Panc1 (cell line): Measurements from ENCODE around the gene MND1.

Experiments used
- POLR2AphosphoS5 ChIP-seq: IDR thresholded peaks from 2 replicates; pipeline ENCODE4 v1.6.1; 2012; ENCODE audit warnings: mild to moderate bottlenecking, low read depth, low read length, moderate library complexity
- TF ChIP-seq, protein P1 (sequence below): fragments of 450-650 bp; IDR thresholded peaks from 2 replicates; pipeline ENCODE4 v1.5.1; 2017; ENCODE audit warnings: mild to moderate bottlenecking

DNA sequence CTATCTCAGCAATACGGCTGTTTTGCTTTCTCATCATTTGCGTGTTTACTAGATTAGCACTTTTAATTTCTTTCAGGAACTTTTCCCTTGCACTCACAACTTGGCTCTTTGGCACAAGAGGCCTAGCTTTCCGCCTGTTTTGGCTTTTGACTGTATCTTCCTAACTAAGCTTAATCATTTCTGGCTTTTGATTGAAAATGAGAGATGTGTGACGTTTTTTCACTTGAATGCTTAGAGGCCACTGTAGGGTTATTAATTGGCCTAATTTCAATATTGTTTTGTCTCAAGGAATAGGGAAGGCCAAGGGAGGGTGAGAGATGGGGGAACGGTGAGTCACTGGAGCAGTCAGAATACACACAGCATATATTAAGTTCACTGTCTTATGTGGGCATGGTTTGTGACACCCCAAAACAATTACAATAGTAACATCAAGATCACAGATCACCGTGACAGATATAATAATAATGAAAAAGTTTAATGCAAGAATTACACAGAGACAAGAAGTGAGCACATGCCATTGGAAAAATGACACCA, 27.3 kb downstream of the MND1 start:
- TF ChIP-seq POLR2AphosphoS5, result no peak
- TF ChIP-seq, protein P1, sequence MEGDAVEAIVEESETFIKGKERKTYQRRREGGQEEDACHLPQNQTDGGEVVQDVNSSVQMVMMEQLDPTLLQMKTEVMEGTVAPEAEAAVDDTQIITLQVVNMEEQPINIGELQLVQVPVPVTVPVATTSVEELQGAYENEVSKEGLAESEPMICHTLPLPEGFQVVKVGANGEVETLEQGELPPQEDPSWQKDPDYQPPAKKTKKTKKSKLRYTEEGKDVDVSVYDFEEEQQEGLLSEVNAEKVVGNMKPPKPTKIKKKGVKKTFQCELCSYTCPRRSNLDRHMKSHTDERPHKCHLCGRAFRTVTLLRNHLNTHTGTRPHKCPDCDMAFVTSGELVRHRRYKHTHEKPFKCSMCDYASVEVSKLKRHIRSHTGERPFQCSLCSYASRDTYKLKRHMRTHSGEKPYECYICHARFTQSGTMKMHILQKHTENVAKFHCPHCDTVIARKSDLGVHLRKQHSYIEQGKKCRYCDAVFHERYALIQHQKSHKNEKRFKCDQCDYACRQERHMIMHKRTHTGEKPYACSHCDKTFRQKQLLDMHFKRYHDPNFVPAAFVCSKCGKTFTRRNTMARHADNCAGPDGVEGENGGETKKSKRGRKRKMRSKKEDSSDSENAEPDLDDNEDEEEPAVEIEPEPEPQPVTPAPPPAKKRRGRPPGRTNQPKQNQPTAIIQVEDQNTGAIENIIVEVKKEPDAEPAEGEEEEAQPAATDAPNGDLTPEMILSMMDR, result no peak
